ENCODE measurements around the gene CAMSAP1.

The CAMSAP1 gene

DNA sequence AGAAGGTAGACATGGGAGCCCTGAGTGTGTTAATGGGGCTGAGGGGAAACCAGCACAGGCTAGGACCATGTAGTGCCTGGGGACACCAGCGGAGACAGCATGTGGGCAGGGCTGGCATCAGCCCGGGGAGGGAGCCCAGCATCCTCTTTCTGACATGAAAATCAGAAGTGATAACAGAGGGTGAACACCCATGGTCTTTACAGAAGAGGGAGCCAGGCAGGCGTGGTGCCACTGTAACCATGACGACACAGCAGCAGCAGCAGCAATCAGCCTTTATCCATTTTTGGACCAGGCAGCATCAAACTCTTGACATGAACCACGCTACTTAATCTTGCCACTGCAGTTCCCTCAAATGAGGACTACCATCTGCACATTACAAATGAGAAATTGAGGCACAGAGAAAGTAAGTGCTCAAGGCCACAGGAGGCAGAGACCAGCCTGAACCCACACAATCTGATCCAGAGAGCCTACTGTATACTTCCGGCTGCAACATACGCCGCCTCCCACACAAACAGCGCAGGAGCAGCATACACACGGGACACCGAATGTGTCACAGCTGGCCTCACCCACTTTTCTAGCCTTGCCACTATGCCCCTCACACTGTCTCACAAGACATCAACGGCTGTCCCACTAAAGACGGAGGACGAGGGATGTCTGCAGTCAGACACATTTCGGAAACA lies 23.8 kb downstream of the CAMSAP1 start:
- no peak for DNase-seq (ENCODE audit: low read depth in 2 of 2)

- no peak for DNase-seq (ENCODE audit: low read depth in 2 of 2)
These were observed 25.3 kb downstream of the CAMSAP1 start for GRCh38 chr9:135882011-135882410.

DNA sequence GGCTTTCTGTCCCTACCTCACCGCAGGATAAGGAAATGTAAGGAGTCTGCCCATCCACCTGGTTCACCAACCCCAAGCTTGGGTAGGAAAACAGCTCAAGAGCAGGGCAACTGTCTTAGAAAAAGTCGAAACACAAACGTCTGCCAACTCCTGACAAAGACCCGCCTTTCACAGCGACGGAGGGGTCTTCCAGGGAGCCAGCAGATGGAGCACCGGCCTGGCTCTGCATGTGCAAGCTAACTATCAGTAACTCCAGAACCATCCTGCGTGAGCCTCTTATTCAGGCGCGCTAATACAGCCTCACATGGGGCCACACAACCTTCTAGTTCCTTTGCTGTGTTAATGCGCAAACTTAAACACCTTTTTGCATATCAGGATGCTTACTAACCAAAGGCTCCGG lies 26.9 kb downstream of the CAMSAP1 start:
- DNase-seq (ENCODE audit: low read depth in 2 of 2): no peak

DNA sequence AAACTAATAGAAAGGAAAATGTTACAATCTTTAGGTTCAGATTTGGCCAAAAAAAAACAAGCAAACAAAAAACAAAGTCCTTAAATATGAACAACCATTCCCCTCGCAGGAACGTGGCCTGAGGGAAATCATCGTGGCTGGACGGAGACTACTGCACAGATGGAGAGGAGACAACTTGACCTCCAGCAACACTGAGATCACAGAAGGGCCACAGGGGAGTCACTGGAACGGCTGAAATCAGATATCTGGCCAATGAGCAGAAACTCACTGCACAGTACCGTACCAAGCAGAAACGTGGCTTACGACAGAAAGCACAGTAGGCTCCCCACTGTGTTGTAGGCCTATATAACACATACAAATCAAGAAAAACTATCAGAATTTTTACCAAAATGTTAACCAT lies 27.7 kb downstream of the CAMSAP1 start:
- DNase-seq (ENCODE audit: low read depth in 2 of 2): no peak

DNA sequence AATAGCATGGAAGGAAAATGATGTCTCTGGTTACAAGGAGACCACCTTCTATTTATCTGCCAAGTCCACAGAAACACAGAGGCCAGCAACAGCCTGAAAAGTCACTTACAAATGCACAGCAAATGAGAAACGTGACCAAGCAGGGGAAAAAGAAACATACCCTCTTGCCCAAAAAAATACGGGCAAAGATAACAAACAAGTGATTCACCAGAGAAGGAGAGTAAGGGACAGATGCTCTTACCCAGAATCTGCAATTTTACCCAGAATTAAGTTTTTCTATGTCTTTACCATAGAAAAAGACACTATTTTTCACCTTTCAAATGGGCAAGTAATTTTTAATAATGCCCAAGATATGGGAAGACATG lies 28.1 kb downstream of the CAMSAP1 start:
- no peak for DNase-seq (ENCODE audit: low read depth in 2 of 2)

DNA sequence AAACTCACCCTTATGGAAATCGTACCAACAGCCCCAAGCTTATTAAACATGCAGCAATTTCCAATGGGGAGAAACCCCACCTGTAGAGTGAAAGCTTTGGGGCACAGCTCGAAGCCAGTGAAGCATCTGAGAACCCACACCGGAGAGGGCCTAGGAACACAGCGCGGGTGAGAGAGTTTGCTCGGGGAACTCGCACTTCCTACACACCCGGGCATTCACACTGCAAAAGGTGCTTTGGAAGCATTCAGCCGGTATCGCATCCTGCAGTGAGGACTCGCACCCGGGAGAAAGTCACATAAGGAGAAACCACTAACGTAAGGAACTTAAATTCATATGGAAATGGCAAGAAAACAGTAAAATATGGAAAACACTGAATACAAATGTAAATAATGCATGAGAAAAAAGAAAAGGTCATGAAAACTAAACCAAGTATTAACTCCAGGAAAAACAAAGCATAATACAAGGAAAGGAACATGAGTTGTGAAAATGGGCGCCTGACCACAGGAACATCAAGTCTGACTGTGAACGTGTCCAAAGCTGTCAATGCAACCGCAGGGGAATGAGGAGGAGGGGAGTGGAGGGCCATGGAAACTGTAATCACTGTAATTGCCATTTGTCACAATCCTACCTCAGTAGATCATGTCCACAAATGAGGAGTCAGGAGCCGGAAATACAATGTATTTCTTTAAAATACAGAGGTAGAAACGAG lies 28.7 kb downstream of the CAMSAP1 start:
- DNase-seq (ENCODE audit: low read depth in 2 of 2): no peak

GRCh38 chr9:135877791-135878527 lies 29.4 kb downstream of the CAMSAP1 start:
- no peak for DNase-seq (ENCODE audit: low read depth in 2 of 2)

GRCh38 chr9:135876936-135877335 lies 30.4 kb downstream of the CAMSAP1 start:
- DNase-seq (ENCODE audit: low read depth in 2 of 2): no peak

GRCh38 chr9:135874859-135875258 lies 32.5 kb downstream of the CAMSAP1 start:
- DNase-seq (ENCODE audit: low read depth in 2 of 2): no peak

DNA sequence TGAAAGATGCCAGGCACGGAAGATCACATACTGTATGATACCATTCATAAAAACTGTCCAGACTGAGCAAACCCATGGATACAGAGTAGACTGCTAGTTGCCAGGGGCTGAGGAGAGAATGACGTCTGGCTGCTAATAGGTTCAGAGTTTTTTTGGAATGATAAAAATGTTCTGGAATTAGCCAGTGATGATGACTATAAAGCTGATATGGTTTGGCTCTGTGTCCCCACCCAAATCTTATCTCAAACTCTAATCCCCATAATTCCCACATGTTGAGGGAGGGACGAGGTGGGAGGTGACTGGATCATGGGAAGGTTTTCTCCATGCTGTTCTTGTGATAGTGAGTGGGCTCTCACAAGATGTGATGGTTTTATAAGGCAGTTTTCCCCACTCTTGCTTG lies 37.4 kb downstream of the CAMSAP1 start:
- no peak for DNase-seq (ENCODE audit: low read depth in 2 of 2)

DNA sequence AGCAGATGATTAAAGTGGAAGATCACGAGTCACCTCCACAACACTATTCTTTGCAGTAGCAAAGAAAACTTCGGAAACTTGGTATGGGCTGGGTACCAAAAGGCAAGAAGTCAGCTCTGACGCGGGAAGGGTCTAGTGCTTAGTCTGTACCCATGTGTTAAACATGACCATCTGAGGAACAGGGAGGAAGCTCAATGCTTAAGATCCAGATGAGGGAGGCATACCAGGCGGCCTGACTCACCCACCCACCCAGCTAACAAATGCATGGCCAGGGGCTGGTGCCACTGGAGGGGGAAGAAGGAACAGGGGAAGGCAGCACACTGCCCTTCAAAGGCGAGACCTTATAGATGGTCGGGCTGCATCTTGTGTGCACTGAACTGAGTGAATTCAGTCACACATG lies 41.8 kb downstream of the CAMSAP1 start:
- DNase-seq (ENCODE audit: low read depth in 2 of 2): no peak

GRCh38 chr9:135864447-135865049 lies 42.8 kb downstream of the CAMSAP1 start:
- peak; percentile 74 to 75 for DNase-seq (ENCODE audit: low read depth in 2 of 2)

GRCh38 chr9:135862809-135863208 lies 44.5 kb downstream of the CAMSAP1 start:
- DNase-seq (ENCODE audit: low read depth in 2 of 2): no peak

DNA sequence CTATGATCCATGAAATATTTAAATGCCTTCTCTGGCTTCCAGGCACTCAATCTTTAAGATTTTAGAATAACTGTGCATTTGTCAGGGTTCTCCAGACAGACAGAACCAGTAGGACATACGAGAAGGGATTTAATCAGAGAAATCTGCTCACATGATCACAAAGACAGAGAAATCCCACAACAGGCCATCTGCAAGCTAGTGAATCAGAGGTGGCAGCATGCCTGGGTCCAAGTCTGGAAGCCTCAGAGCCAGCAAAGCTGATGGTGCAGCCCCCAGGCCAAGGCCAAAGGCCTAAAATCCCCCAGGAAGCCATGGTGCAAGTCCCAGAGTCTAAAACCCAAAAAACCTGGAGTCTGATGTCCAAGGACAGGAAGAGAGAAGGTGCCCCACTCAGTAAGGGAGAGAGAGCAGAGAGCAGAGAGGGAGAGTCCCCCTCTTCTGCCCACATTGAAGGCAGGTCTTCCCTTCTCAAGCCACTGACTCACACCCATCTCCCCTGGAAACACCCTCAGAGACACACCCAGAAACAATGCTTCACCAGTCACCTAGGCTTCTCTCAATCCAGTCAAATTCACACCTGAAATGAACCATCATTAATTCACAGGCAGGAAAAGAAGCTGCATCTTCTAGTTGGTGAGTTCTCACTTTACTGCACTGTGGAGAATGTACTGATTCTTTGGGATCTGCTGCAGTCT lies 48.7 kb downstream of the CAMSAP1 start:
- DNase-seq (ENCODE audit: low read depth in 2 of 2): no peak

- no peak for DNase-seq (ENCODE audit: low read depth in 2 of 2)
These were observed 49.5 kb downstream of the CAMSAP1 start for GRCh38 chr9:135857843-135858242.

DNA sequence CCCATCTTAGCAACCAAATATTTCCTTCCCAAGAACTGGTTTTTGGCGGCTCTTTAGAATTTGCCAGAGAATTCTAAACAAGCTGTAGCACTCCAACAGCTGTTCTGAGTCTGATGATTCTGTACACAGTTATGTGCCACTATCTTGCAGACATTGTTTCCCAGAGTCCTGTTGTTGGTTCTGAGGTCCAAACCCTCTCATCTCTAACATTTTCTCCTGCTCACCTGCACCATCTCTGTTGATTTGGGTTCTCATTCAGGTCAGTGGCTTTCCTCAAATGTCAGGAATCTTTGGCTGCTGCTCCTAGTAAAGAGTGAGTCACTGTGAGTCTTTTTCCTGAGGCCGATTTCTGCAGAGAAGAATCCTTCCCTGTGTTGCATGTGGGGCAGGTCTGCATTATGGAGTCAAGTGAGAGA lies 50.0 kb downstream of the CAMSAP1 start:
- no peak for DNase-seq (ENCODE audit: low read depth in 2 of 2)

- no peak for DNase-seq (ENCODE audit: low read depth in 2 of 2)
These were observed 55.6 kb downstream of the CAMSAP1 start for GRCh38 chr9:135851748-135852147.

DNA sequence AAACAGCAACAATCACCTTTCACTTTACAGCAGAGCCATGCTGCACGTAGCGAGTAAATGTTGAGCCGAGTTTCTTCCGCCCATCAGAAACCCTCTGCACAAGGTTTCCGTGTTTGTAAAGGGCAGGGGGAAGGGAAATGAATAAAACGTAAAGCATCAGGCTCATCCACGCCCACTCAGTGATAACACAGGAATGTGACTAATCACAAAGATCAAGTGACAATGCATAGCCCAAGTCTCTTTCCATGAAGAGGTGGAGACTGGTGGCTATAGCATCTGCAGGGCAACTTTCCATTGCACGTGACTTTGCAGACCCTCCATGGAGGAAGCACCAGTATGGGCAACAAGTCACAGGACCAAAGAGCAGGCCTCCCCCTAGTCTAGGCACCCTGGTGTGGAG lies 56.6 kb downstream of the CAMSAP1 start:
- DNase-seq (ENCODE audit: low read depth in 2 of 2): no peak

- no peak for DNase-seq (ENCODE audit: low read depth in 2 of 2)
These were observed 58.2 kb downstream of the CAMSAP1 start for GRCh38 chr9:135849181-135849580.

GRCh38 chr9:135848341-135849047 lies 58.9 kb downstream of the CAMSAP1 start:
- no peak for DNase-seq (ENCODE audit: low read depth in 2 of 2)

DNA sequence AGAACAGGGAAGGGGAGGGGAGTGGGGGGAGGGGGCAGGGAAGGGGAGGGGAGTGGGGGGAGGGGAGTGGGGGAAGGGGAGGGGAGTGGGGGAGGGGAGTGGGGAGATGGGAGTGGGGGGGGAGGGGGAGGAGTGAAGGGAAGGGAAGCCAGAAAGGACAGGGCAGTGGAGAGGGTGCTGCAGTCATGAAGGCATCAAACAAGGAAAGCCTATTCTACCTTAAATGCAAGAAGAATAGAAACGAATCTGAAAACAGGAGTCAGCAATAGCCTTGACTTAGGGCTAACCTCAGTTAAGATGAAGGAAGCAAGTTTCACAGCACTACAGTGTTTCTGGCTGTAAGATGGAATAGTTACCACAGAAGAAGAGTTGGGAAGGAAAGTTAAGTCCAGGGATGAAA lies 59.5 kb downstream of the CAMSAP1 start:
- DNase-seq (ENCODE audit: low read depth in 2 of 2): no peak
